ENCODE measurements around the gene CNTNAP5. TPM values are rescaled to one million over a fixed set of nuclear protein-coding genes. Genes with fewer than 3 reads are reported as not detected.

Gene CNTNAP5
- total and polyA plus RNA-seq, 2 experiments from 2014 or later = 0.28 TPM; not detected in 1

- Histone ChIP-seq H4K20me1 (ENCODE audit: insufficient read depth, poor library complexity, severe bottlenecking) (no peaks in the 10 kb centered on the region), H3K27me3 (no peaks in the 10 kb centered on the region), H3K9me2 (replicated peaks; ENCODE audit: insufficient read depth) (no peaks in the 10 kb centered on the region), H3K4me3 (no peak overlapping the region), H3K4me1 (ENCODE audit: insufficient read depth) (no peaks in the 10 kb centered on the region), H3K4me2 (no peak overlapping the region), H3K9me3 (ENCODE audit: low read depth) (no peaks in the 10 kb centered on the region), H3K36me3 (replicated peaks; ENCODE audit: insufficient read depth, low read depth) (no peaks in the 10 kb centered on the region), H2AFZ (no peak overlapping the region), H3K79me2 (no peaks in the 10 kb centered on the region), H3K27ac (no peak overlapping the region)
- no peak for DNase-seq (ENCODE audit: low spot score)
- TF ChIP-seq EZH2phosphoT487 (IDR thresholded peaks at IDR 0.05; ENCODE audit: low read depth, severe bottlenecking, unreplicated experiment) (no peak), EZH2 (IDR thresholded peaks at IDR 0.05; ENCODE audit: borderline replicate concordance) (no peak)
- TF ChIP-seq, protein P1, sequence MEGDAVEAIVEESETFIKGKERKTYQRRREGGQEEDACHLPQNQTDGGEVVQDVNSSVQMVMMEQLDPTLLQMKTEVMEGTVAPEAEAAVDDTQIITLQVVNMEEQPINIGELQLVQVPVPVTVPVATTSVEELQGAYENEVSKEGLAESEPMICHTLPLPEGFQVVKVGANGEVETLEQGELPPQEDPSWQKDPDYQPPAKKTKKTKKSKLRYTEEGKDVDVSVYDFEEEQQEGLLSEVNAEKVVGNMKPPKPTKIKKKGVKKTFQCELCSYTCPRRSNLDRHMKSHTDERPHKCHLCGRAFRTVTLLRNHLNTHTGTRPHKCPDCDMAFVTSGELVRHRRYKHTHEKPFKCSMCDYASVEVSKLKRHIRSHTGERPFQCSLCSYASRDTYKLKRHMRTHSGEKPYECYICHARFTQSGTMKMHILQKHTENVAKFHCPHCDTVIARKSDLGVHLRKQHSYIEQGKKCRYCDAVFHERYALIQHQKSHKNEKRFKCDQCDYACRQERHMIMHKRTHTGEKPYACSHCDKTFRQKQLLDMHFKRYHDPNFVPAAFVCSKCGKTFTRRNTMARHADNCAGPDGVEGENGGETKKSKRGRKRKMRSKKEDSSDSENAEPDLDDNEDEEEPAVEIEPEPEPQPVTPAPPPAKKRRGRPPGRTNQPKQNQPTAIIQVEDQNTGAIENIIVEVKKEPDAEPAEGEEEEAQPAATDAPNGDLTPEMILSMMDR (IDR thresholded peaks at IDR 0.05; ENCODE audit: poor library complexity) = no peak
- WGBS (ENCODE audit: low lambda C conversion rate, missing lambda C conversion rate) = 97% methylated on average over 3 of the region's 3 CpGs
Observed at GRCh38 chr2:124708661-124709060, 683.6 kb downstream of the CNTNAP5 start.

DNA sequence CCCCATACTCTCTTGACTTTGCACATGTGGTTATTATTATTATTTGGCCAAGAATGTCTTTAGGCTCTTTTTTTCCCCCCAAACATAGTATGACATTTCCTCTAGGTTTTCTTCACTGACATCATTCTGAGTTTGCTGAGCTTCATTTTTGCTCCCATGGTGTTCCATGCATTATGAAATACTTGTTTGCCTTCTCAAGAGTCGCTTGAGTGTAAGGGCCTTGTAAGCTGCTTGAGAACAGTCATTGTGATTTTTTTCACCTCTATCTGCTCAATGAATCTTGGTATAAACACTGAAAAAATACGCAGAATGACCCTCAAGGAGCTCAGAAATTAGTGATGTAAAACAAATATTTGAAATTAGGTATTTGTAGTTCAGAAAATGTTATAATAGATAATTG is 688.9 kb downstream of the CNTNAP5 start:
- Histone ChIP-seq H4K20me1 (ENCODE audit: insufficient read depth, poor library complexity, severe bottlenecking) (no peaks in the 10 kb centered on the region), H3K4me2 (no peak overlapping the region), H3K27ac (no peak overlapping the region), H3K27me3 (no peaks in the 10 kb centered on the region), H3K4me1 (ENCODE audit: insufficient read depth) (no peaks in the 10 kb centered on the region), H3K4me3 (no peak overlapping the region), H3K79me2 (no peaks in the 10 kb centered on the region), H2AFZ (no peak overlapping the region), H3K9me3 (ENCODE audit: low read depth) (no peaks in the 10 kb centered on the region), H3K36me3 (replicated peaks; ENCODE audit: insufficient read depth, low read depth) (no peaks in the 10 kb centered on the region), H3K9me2 (replicated peaks; ENCODE audit: insufficient read depth) (no peaks in the 10 kb centered on the region)
- 91% methylated on average over 2 of the region's 2 CpGs for WGBS (ENCODE audit: low lambda C conversion rate, missing lambda C conversion rate)
- TF ChIP-seq, protein P1 (IDR thresholded peaks at IDR 0.05; ENCODE audit: poor library complexity) = no peak
- TF ChIP-seq EZH2phosphoT487 (IDR thresholded peaks at IDR 0.05; ENCODE audit: low read depth, severe bottlenecking, unreplicated experiment) (no peak), EZH2 (IDR thresholded peaks at IDR 0.05; ENCODE audit: borderline replicate concordance) (no peak)
- DNase-seq (ENCODE audit: low spot score) = no peak

- no peaks in the 10 kb centered on the region for H3K4me1 ChIP-seq (ENCODE audit: insufficient read depth)
- DNase-seq (ENCODE audit: low spot score) = no peak
- no peaks in the 10 kb centered on the region for H4K20me1 ChIP-seq (ENCODE audit: insufficient read depth, poor library complexity, severe bottlenecking)
Observed at GRCh38 chr2:124725187-124725586, 700.1 kb downstream of the CNTNAP5 start.

More at GRCh38 chr2:124725187-124725586, 700.1 kb downstream of the CNTNAP5 start:
- no peaks in the 10 kb centered on the region for H3K9me3 ChIP-seq (ENCODE audit: low read depth)
- no peaks in the 10 kb centered on the region for H3K36me3 ChIP-seq (replicated peaks; ENCODE audit: insufficient read depth, low read depth)
- H3K9me2 ChIP-seq (replicated peaks; ENCODE audit: insufficient read depth) = no peaks in the 10 kb centered on the region
- H3K27ac ChIP-seq = no peak overlapping the region
- TF ChIP-seq, protein P1 (IDR thresholded peaks at IDR 0.05; ENCODE audit: poor library complexity) = no peak
- TF ChIP-seq EZH2 (IDR thresholded peaks at IDR 0.05; ENCODE audit: borderline replicate concordance) = no peak
- TF ChIP-seq EZH2phosphoT487 (IDR thresholded peaks at IDR 0.05; ENCODE audit: low read depth, severe bottlenecking, unreplicated experiment) = no peak
- H2AFZ ChIP-seq = no peak overlapping the region
- no peaks in the 10 kb centered on the region for H3K79me2 ChIP-seq
- H3K4me2 ChIP-seq = no peak overlapping the region
- no peaks in the 10 kb centered on the region for H3K27me3 ChIP-seq
- H3K4me3 ChIP-seq = no peak overlapping the region
